SIG-M5 treated with dmso at 0.1 percent for 504 hours (cell line): ENCODE data around the gene CFAP92.
A peak's percentile ranks its signal among the peaks of the same experiment; 100 is the strongest.

Experiments used
- DNase-seq: peaks from one replicate; lab custom pipeline; 2025; ENCODE audit not compliant: unreplicated experiment; lab: John Stamatoyannopoulos, UW

CFAP92 gene

DNA sequence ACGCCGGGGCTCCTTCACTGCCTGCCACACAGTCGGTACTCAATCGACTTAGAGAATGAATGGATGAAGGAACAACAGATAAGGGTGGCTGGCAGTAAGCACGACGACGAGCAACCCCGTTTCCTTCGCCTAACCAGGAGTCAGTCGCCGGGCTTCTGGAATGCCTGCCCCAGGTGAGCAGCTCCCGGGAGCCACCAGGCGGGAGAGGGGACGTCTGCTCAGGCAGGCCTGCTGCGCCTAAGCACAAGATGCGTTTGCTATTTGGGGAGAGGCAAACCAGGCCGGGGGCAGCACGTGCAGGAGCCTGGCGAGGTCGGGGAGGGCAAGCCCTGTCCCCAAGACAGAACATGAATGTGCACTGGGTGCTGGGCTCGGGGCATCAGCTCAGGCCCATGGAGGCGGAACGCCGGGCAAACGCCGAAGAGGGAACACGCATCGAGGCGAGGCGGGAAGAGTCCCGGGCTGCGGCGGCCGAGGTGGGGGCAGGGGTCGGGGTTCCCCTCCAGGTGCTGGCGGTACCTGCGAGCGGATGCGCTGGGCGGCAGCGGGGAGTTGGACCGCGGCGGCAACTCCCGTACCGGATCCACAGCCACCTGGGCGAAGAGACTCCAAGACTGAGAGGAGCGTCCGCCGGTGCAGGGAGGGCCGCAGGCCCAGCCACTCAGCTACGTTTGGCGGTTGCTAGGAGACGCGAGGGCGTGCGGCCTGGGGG is at the start of gene CFAP92:
Gene CFAP92 (minus strand): TSS at position 616 of the 712 bp plus-strand sequence. CDS start 772 bp downstream, outside the sequence.
- DNase-seq: peak; percentile 79

DNA sequence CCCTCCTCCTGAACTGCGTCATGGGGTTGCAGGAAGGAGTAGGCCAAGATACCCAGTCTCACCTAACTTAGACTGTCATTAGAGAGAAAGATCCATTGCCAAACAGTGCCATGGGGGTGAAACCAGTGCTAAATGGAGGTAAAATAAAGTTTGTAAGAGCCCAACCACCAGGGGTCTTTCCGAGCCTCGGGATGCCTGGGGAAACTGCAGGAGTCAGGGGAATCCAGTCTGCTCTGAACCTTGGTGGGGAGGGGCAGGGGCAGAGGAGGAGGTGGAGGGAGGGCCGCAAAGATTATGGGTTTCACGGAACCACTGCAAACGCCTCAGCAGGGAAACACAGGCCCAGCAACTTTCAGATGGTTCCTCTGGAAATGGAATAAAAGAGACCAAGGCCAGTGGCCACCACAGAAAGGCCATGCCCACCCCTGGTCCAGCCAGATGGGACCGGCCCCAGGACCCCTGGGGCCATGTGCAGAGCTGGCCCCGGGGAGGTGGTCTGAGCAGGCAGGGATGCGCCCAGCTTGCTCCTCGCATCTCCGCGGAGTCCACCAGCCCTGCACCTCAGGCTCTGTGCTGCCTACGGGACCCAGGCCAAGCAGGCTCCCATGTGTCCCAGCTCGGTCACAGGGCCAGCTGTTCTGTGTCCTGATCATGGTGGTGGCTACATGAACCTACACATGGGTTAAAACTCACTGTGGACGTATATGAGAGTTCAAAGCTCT is 46.9 kb upstream of the CFAP92 start:
- no peak for DNase-seq

DNA sequence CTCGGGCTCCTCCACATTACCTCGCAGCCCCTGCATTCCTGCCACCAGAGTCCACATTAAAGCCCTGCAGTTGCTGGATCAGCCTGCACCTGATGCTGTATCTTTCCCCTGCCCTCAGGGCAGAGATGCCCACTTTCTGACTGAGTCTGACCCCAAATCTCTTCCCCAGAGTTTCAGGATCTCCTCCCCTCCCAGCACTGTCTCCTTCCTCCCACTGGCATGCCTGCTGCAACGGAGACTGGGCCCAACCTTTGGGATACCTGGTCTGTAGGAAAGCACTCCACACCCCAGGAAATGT is 46.1 kb upstream of the CFAP92 start:
- DNase-seq: no peak

GRCh38 chr3:129039271-129040038 is 45.6 kb upstream of the CFAP92 start:
- DNase-seq: no peak

GRCh38 chr3:129038121-129038855 is 44.4 kb upstream of the CFAP92 start:
- no peak for DNase-seq

DNA sequence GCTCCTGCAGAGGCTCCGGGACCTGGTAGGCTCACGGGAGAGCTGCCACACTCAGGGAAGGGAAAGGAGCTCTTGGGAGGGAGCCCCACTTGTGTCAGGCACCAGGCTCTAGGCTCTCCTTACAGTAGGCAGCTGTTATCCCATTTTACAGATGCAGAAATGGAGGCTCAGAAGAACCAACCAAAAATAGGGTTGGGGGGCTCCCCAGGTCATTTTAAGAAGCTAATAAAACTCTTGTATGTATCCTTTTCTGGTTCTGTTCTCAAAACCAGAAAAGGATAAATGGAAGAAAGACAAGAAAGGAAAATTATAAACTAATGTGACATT is 43.2 kb upstream of the CFAP92 start:
- no peak for DNase-seq

- DNase-seq: no peak
These were observed 42.6 kb upstream of the CFAP92 start for GRCh38 chr3:129036222-129037092.

GRCh38 chr3:129035360-129036221 is 41.7 kb upstream of the CFAP92 start:
- DNase-seq: no peak

DNA sequence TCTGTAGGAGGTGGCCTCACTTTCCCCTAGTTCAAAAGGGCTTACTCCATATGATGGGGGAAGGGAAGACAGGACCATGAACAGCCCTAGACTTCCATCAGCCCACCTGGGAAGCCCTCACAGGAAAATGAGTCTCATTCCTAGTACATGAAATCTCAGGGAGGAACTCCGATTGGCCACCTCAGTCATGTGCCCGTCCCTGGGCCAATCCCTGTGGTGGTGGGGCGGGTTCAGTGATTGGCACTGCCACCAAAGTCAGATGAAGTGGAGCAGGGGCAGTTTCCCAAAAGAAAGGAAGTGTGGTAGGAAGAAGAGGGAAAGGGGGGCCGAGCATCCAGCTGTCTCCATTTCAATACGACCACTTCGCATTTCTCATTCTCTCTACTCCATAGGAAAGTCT is 40.8 kb upstream of the CFAP92 start:
- no peak for DNase-seq

GRCh38 chr3:129033633-129034321 is 39.9 kb upstream of the CFAP92 start:
- no peak for DNase-seq

DNA sequence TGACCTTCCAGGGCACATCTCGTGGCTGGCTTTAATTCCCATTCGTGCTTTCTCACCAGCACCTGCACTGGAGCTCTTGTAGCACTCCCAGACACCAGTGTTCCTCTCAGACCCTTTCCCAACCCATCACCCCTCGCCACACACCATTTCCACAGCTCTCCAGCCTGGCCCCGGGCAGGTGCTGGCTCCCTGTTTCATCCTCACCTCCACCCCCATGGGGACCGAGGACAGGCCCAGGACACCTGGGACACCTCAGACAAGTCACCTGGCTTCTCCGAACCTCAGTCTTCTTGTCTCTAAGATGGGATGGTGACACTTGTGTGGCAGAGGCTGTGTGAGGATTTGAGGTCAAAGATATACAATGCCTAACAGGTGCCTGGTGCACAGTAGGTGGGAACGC is 39.3 kb upstream of the CFAP92 start:
- DNase-seq: no peak

DNA sequence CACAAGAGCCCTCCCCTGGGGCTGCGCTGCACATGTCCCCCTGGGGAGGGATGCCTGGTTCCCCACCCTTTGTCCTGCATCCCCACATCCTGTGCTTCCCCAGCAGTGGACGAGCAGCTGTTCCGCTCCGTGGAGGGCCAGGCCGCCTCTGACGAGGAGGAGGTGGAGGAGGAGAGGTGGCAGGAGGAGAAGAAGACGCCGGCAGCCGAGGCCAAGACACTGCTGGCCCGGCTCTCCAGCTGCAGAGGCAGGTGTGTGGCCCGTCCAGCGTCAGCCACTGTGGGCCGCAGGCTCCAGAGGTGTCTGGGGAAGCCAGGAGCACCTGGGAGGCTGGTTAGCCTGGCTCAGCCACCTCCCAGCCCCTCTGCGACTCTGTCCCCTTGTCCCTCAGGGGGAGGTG is 38.8 kb upstream of the CFAP92 start:
- no peak for DNase-seq

DNA sequence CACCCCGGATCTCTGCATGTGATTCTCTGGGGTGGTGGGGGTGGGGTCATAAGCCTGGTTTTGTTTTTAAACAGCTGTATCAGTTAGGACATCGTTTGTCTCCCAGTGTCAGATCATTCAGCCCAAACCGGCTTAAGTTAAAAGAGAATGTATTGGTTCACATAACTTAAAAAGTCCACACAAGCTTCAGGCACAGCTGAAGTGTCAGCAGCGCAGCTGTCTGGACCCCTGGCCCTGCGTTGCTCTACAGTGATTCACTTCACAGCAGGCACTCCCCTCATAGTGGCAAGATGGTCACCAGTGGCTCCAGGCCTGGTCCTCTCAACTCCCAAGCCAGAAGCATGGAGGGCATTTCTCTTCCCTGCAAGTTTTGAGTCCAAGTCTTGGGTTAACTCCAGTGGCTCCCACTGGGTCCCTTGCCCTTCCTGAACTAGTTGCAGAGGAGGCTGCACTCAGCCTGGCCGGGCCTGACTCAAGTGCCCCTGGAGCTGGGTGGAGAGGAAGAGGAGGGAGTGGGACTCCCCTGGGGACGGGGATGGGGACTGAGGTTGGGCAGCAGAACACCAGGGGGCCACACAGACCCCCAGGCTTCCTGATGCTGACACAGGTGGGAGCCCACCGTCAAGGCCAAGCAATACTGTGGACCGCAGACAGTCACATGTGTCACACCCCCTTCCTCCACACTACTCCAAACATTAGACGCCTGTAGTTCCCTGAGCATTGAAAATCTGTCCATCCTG is 37.8 kb upstream of the CFAP92 start:
- DNase-seq: no peak

- DNase-seq: no peak
These were observed 36.7 kb upstream of the CFAP92 start for GRCh38 chr3:129030611-129031010.

GRCh38 chr3:129028866-129029265 is 35.0 kb upstream of the CFAP92 start:
- DNase-seq: no peak

GRCh38 chr3:129027544-129027880 is 33.6 kb upstream of the CFAP92 start:
- DNase-seq: no peak

- peak; percentile 96 for DNase-seq
These were observed 33.1 kb upstream of the CFAP92 start for GRCh38 chr3:129026728-129027543.
